Epithelial cell of esophagus (primary cell): ENCODE data around the gene LRRC19.

Experiments used
- DNase-seq: peaks from one replicate; pipeline ENCODE4 v3.0.0; 2010; ENCODE audit warnings: low read depth
- H3K4me3 ChIP-seq: 2 replicates; pipeline ENCODE4 v1.5.1; 2011; ENCODE audit warnings: mild to moderate bottlenecking, low read length, control low read depth
- TF ChIP-seq, protein P1 (sequence below): IDR thresholded peaks from 2 replicates; pipeline ENCODE4 v1.5.1; 2011; ENCODE audit warnings: low read depth, mild to moderate bottlenecking, low read length, control low read depth, inconsistent platforms; ENCODE audit not compliant: insufficient read depth; ENCODE audit errors: missing control alignments

LRRC19 gene, protein sequence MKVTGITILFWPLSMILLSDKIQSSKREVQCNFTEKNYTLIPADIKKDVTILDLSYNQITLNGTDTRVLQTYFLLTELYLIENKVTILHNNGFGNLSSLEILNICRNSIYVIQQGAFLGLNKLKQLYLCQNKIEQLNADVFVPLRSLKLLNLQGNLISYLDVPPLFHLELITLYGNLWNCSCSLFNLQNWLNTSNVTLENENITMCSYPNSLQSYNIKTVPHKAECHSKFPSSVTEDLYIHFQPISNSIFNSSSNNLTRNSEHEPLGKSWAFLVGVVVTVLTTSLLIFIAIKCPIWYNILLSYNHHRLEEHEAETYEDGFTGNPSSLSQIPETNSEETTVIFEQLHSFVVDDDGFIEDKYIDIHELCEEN

DNA sequence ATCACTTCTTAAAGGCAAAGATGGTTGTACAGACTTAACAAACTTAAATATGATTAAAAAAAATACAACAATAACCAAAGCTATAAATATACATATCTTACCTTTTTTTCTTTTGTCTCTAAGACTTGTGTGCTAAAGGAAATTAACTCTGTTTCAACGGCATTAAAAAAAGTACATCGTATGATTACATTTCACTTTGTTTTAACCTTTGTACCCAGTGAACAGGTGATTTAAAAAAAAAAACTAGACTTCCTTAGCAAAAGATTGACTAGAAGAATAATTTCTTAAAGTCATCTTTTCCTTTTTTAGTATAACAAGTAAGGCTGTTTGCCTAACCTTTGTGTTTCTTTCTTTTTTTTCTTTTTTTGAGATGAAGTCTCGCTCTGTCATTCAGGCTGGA lies at the start of gene LRRC19:
LRRC19 (minus strand) TSS at position 182 of the 400 bp plus-strand sequence. CDS start 5,978 bp downstream, outside the sequence.
- DNase-seq, result no peak
- H3K4me3 ChIP-seq, result no peak within 1 kb of the TSS
- TF ChIP-seq, protein P1, sequence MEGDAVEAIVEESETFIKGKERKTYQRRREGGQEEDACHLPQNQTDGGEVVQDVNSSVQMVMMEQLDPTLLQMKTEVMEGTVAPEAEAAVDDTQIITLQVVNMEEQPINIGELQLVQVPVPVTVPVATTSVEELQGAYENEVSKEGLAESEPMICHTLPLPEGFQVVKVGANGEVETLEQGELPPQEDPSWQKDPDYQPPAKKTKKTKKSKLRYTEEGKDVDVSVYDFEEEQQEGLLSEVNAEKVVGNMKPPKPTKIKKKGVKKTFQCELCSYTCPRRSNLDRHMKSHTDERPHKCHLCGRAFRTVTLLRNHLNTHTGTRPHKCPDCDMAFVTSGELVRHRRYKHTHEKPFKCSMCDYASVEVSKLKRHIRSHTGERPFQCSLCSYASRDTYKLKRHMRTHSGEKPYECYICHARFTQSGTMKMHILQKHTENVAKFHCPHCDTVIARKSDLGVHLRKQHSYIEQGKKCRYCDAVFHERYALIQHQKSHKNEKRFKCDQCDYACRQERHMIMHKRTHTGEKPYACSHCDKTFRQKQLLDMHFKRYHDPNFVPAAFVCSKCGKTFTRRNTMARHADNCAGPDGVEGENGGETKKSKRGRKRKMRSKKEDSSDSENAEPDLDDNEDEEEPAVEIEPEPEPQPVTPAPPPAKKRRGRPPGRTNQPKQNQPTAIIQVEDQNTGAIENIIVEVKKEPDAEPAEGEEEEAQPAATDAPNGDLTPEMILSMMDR, result no peak

DNA sequence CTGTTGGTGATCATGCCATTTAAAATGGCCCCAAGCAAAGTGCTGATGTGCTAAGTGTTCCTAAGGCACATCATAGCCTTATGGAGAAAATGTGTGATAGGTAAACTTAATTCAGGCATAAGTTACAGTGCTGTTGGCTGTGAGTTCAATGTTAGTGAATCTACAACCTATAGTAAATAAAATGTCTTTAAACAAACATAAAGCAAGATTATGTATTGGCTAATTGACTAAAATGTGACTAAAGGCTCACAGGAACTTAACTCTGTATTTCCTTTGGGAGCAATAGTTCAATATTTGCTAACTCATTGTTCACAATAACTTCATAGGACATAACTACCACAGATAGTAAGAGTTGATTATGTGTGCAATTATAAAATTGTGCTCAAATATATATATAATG lies 49.4 kb upstream of the LRRC19 start:
- TF ChIP-seq, protein P1, result no peak
- DNase-seq, result no peak
- no peak overlapping the region for H3K4me3 ChIP-seq

DNA sequence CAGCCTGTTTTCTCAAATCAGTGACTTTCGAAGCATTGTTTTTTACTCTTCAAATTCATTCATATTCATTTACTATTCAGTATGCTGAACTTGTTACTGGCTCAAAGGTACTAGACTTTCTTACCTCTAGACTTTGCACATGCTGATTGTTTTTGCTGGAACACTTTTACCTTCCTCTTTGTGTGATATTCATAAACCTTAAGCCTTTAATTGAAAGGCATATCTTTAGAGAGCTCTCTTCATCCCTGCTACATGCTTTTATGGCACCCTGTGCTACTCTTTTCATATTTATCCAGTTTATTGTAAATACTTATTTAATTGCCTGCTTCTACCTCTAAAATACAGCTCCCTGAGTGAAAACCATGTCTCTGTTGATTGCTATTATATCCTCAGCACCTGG lies 48.7 kb upstream of the LRRC19 start:
- DNase-seq, result no peak
- TF ChIP-seq, protein P1, result no peak
- no peak overlapping the region for H3K4me3 ChIP-seq

DNA sequence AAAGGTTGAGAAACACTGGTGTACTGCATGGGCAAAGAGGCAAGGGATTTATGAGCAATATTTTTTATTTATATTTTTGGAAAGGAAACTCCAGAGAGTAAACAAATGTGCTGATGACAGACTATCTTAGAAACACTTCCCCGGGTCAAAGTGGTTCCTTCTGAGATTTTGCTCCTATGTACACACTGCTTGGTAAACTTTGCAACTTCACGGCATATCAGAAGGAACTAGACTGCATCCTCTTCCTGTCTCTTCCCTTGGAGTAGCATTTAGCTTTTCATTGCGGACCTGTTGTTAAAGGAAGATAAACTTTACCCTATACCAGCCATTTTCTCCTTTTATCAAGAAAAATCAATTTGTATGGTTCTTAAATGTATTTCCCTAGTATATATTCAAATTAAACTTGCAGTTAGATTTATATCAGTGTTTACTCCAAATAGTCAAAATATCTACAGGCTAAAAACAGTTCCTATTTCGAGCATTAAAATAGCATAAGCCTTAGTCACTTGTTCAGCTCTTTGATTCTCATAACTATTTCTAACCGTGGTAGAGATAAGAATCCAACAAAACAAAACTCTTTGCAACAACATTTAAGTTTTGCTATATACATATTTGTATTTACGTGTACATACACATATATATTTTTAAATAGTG lies 48.0 kb upstream of the LRRC19 start:
- TF ChIP-seq, protein P1, result no peak
- H3K4me3 ChIP-seq, result no peak overlapping the region
- no peak for DNase-seq

DNA sequence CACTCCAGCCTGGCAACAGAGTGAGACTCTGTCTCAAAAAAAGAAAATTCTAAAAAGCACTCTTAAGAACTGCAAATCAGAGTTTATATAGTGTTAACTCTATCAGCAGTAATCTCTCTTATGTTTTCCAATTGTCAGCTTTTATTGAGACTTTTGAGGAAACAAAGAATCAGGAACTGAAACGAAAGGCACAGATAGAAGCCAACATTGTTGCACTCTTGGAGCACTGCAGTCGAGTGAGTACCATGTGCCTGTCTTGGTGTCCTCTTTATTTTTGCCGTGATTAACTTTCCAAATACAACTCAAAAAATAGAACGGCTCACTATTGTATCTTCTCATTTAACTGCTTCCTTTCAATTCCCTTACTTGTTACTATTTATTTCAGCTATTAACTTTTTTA lies 41.7 kb upstream of the LRRC19 start:
- no peak overlapping the region for H3K4me3 ChIP-seq
- TF ChIP-seq, protein P1, result no peak
- DNase-seq, result no peak

DNA sequence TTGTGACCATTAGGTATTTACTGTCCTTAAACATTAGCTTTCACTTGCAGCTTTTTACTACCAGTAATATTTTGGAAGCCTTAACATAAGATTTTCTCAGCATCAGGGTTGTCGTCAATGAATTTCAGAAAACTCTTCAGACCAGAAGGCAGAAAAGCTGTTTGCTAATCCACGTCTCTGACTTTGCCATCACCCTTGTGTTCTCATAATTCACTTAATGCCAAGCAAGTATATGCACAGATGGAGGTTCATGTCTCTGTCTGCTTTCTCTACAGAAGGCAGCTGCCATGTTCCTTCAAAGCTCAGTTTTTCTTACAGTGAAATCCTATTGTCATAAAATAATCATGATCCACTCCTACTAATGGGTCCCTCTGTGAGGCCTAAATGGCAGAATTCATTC lies 37.7 kb upstream of the LRRC19 start:
- TF ChIP-seq, protein P1, result no peak
- H3K4me3 ChIP-seq, result no peak overlapping the region
- DNase-seq, result no peak

DNA sequence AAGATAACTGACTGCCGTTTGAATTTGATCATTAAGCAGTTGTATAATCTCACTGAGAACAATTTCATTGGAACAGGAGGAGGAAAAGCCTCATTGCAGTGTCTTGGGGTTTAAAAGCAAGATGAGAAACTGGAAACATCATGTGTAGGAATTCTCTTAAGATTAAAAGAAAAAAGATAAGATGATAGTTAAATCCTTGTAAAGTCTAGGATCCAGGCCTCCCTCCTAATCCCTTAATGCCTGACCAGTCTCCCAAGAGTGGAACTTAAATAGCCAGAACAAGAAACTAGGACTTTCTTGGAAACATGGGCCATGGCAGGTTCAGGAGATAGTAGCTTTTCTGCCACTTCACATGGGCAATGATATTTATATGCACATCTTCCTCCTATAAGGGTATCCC lies 37.0 kb upstream of the LRRC19 start:
- DNase-seq, result no peak
- H3K4me3 ChIP-seq, result no peak overlapping the region
- TF ChIP-seq, protein P1, result no peak
